HepG2 (cell line): ENCODE results near the gene CPNE8. TPM values are rescaled to one million over a fixed set of nuclear protein-coding genes. Genes with fewer than 3 reads are reported as not detected.
A peak's percentile ranks its signal among the peaks of the same experiment; 100 is the strongest.

ENCODE experiments used
- ATAC-seq: fragments of 200-7000 bp; cut with Tn5 transposase; 3 replicates; pipeline ENCODE4 v1.9.1; 2020; ENCODE audit warnings: mild to moderate bottlenecking, moderate library complexity
- BruUV-seq: library from RNA; stranded (reverse); fragments of 400-500 nt; replicated peaks from 2 replicates; lab custom pipeline; 2021; lab: Mats Ljungman, UMichigan
- CTCF ChIA-PET: fragments of 300-600 bp; formaldehyde crosslinking; extraction: SDS; loops from one replicate; lab custom pipeline; 2021; ENCODE audit warnings: low total read pairs, inconsistent platforms, low intra/inter-chr PET ratio; lab: Yijun Ruan, JAX
- POLR2A ChIA-PET: fragments of 350-600 bp; sonication (Branson Sonifier 250); formaldehyde crosslinking; loops from one replicate; lab custom pipeline; 2020; ENCODE audit warnings: antibody characterized with exemption, inconsistent platforms; lab: Yijun Ruan, JAX
- DNase-seq: peaks from one replicate; pipeline ENCODE4 v3.0.0-alpha.2; 2015; ENCODE audit warnings: low spot score
- FAIRE-seq: peaks from 3 replicates; lab custom pipeline; 2011; peaks lifted over from hg19 to GRCh38; lab: Jason Lieb, UNC
- H2AFZ ChIP-seq: one replicate; pipeline ENCODE4 v1.6.1; 2011; ENCODE audit warnings: low read length, inconsistent platforms
- H3K27ac ChIP-seq: fragments of 300-600 bp; 3 replicates; pipeline ENCODE4 v1.8.0; 2011; ENCODE audit warnings: mixed run types, mild to moderate bottlenecking, mixed read lengths, low read length, inconsistent platforms; ENCODE audit not compliant: insufficient read depth; ENCODE audit errors: extremely low read length
- H3K27me3 ChIP-seq, 2 experiments: fragments of 200-600 bp in 1 of 2; 2 replicates in 1 of 2; 3 replicates in 1 of 2; pipeline versions ENCODE4 v1.6.0 to v1.8.0; 2011; ENCODE audit warnings: low read length in 2 of 2, mild to moderate bottlenecking in 2 of 2, moderate library complexity in 2 of 2, inconsistent platforms in 1 of 2; ENCODE audit not compliant: insufficient read depth in 2 of 2, control insufficient read depth in 1 of 2
- H3K36me3 ChIP-seq, 2 experiments: fragments of 200-600 bp in 1 of 2; replicated peaks in 1 of 2; 2 replicates in 1 of 2; 3 replicates in 1 of 2; pipeline versions ENCODE4 v1.5.1 to v1.8.0; 2011; ENCODE audit warnings: low read length in 2 of 2, inconsistent platforms in 1 of 2; ENCODE audit not compliant: insufficient read depth in 2 of 2, control insufficient read depth in 1 of 2
- H3K4me1 ChIP-seq: 2 replicates; pipeline ENCODE4 v1.5.1; 2012; ENCODE audit warnings: low read length, inconsistent platforms; ENCODE audit not compliant: insufficient read depth
- H3K4me2 ChIP-seq: 2 replicates; pipeline ENCODE4 v1.6.0; 2011; ENCODE audit warnings: low read depth, low read length, inconsistent platforms
- H3K4me3 ChIP-seq, 3 experiments: fragments of 200-600 bp in 1 of 3; sonication (generic), shearing (Covaris generic) in 1 of 3; replicated peaks in 1 of 3; 2 replicates each; pipeline ENCODE4 v1.5.1; 2011 to 2016; ENCODE audit warnings: low read length in 3 of 3, inconsistent platforms in 2 of 3, low read depth in 2 of 3, mild to moderate bottlenecking in 2 of 3, control low read depth in 1 of 3, mixed read lengths in 1 of 3; ENCODE audit not compliant: insufficient read depth in 1 of 3
- H3K79me2 ChIP-seq: one replicate; pipeline ENCODE4 v1.6.1; 2011; ENCODE audit warnings: low read length, inconsistent platforms; ENCODE audit not compliant: insufficient read depth
- H3K9ac ChIP-seq: 2 replicates; pipeline ENCODE4 v1.6.0; 2011; ENCODE audit warnings: mild to moderate bottlenecking, low read depth, low read length, inconsistent platforms; ENCODE audit not compliant: insufficient read depth
- H3K9me3 ChIP-seq: 2 replicates; pipeline ENCODE4 v1.5.1; 2012; ENCODE audit warnings: mild to moderate bottlenecking, low read length
- H4K20me1 ChIP-seq: 2 replicates; pipeline ENCODE4 v1.6.0; 2011; ENCODE audit warnings: inconsistent platforms, mild to moderate bottlenecking, low read length, moderate library complexity; ENCODE audit not compliant: insufficient read depth
- GATAD2A ChIP-seq: IDR thresholded peaks from 2 replicates; pipeline ENCODE4 v1.6.1; 2016
- HMG20A ChIP-seq: IDR thresholded peaks from 2 replicates; pipeline ENCODE4 v1.6.1; 2016; ENCODE audit warnings: borderline replicate concordance
- HNF4G ChIP-seq, 2 experiments: sonication (generic) in 1 of 2; formaldehyde crosslinking in 1 of 2; IDR thresholded peaks; 2 replicates each; pipeline versions ENCODE4 v1.4.0 to v1.6.1; 2011 to 2020; ENCODE audit warnings: borderline replicate concordance in 2 of 2, low read depth in 2 of 2, mild to moderate bottlenecking in 2 of 2, low read length in 1 of 2, missing genetic modification reagents in 1 of 2, moderate library complexity in 1 of 2
- NFIC ChIP-seq: IDR thresholded peaks from 2 replicates; pipeline ENCODE4 v1.6.1; 2012; ENCODE audit warnings: mild to moderate bottlenecking, low read length, inconsistent platforms
- TBX3 ChIP-seq: fragments of 450-650 bp; IDR thresholded peaks from 2 replicates; pipeline ENCODE4 v1.6.1; 2017; ENCODE audit warnings: antibody characterized with exemption, mild to moderate bottlenecking, inconsistent platforms, borderline replicate concordance
- in situ Hi-C: cut with HindIII; loops from 2 replicates; pipeline ENCODE4 v1.10.0; 2017; ENCODE audit warnings: low pct_unique_long_range_greater_than_20kb; ENCODE audit not compliant: extremely low pct_ligation_motif_present
- intact Hi-C: fragments of 100-400 bp; cut with micrococcal nuclease; formaldehyde crosslinking; loops from one replicate; pipeline ENCODE4 v1.10.0; 2022; ENCODE audit not compliant: unreplicated experiment
- polyA plus RNA-seq, 8 experiments: library from polyadenylated mRNA; depleted of rRNA in 3 of 8; stranded (reverse) in 7 of 8; unstranded in 1 of 8; fragments of >200 nt; fragmentation: Illumina TruSeq in 4 of 8; extraction: Trizol in 4 of 8; gene quantifications; 2 replicates each; pipeline versions ENCODE4 v1.2.1 to v1.2.3, GENCODE V29; 2011 to 2016; ENCODE audit warnings: low read depth in 4 of 8, missing spikeins in 1 of 8, mixed read lengths in 1 of 8; ENCODE audit not compliant: insufficient read depth in 1 of 8
- total RNA-seq, 5 experiments: library from RNA; depleted of rRNA; stranded (reverse); fragments of >200 nt; fragmentation: Illumina TruSeq; extraction: Trizol; gene quantifications; 2 replicates each; pipeline ENCODE4 v1.2.3, GENCODE V29; 2016; ENCODE audit warnings: low read depth in 1 of 5
- TF ChIP-seq, protein P1 (sequence below): sonication (generic); formaldehyde crosslinking; IDR thresholded peaks from 2 replicates; pipeline ENCODE4 v1.5.0; 2020; ENCODE audit warnings: mild to moderate bottlenecking, missing genetic modification reagents
- TF ChIP-seq, protein P2 (sequence below): IDR thresholded peaks from 2 replicates; pipeline ENCODE4 v1.4.0; 2020; ENCODE audit warnings: mild to moderate bottlenecking, missing genetic modification reagents
- TF ChIP-seq, protein P3 (sequence below): sonication (generic); formaldehyde crosslinking; IDR thresholded peaks from 2 replicates; pipeline ENCODE4 v1.4.0; 2020; ENCODE audit warnings: missing genetic modification reagents
- TF ChIP-seq, protein P4 (sequence below): sonication (generic); formaldehyde crosslinking; IDR thresholded peaks from 2 replicates; pipeline ENCODE4 v1.5.0; 2020; ENCODE audit warnings: mild to moderate bottlenecking, low read depth, missing genetic modification reagents, borderline replicate concordance

CPNE8 gene
- total and polyA plus RNA-seq, 2 of the 13 experiments (the other 11 are each of a cell fraction or from before 2014, with no cell fraction given): 2.4 to 2.7 TPM

DNA sequence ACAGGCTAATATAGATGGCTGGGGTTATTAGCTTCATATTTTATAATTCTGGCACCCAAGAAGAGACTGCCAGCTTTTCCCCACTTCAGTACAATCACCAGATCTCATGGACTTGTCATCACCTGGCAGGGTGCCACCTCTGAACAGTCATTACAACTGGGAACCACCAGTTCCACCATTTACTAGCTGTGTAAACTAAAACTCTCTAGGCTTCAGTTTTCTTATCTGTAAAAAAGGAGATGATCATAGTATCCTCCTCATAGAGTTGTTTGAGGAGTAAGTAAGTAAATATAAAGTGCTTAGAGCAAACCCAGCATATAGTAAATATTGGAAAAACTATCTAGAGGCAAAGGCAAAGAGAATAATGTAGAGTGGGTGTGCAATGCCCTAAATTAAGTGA lies 19.3 kb downstream of the CPNE8 start:
- DNase-seq (peak; percentile 52), ATAC-seq (peak; percentile 59), FAIRE-seq (no peak)
- BruUV-seq: no TSS peak
- no peaks in the 10 kb centered on the region for H3K27me3 ChIP-seq
- no peak overlapping the region for H3K9ac ChIP-seq
- H3K4me1 ChIP-seq: peaks cover 11% of the 10 kb centered on the region
- no peak overlapping the region for H3K4me2 ChIP-seq
- in situ Hi-C loops (no loop called here), intact Hi-C loops (no loop called here)
- H3K27ac ChIP-seq: no peak overlapping the region
- H3K9me3 ChIP-seq: no peaks in the 10 kb centered on the region
- CTCF ChIA-PET: no interaction called here
- POLR2A ChIA-PET: interaction anchor here (1.1 kb wide), 1 partner anchor 20 kb away, joined by 4 read pairs; the partner anchor contains the start of gene CPNE8
- no peak overlapping the region for H2AFZ ChIP-seq
- H4K20me1 ChIP-seq: no peaks in the 10 kb centered on the region
- H3K36me3 ChIP-seq: no peaks in the 10 kb centered on the region
- H3K4me3 ChIP-seq: no peak overlapping the region
- no peaks in the 10 kb centered on the region for H3K79me2 ChIP-seq
- TF ChIP-seq GATAD2A (CRISPR knock-in tag) (0 out of 2 replicates have a peak, but pooled peaks have one; percentile 12), HNF4G (IDR thresholded peaks at IDR 0.05; ENCODE audit: borderline replicate concordance, low read depth, low read length) (no peak), HNF4G (CRISPR knock-in tag; IDR thresholded peaks at IDR 0.05; ENCODE audit: borderline replicate concordance, low read depth) (no peak), TBX3 (peak; percentile 30; the same call in 1 of the 2 replicates), HMG20A (CRISPR knock-in tag) (peak; percentile 50; the same call in 1 of the 2 replicates), NFIC (peak; percentile 51; the same call in 1 of the 2 replicates)
- TF ChIP-seq, protein P1, sequence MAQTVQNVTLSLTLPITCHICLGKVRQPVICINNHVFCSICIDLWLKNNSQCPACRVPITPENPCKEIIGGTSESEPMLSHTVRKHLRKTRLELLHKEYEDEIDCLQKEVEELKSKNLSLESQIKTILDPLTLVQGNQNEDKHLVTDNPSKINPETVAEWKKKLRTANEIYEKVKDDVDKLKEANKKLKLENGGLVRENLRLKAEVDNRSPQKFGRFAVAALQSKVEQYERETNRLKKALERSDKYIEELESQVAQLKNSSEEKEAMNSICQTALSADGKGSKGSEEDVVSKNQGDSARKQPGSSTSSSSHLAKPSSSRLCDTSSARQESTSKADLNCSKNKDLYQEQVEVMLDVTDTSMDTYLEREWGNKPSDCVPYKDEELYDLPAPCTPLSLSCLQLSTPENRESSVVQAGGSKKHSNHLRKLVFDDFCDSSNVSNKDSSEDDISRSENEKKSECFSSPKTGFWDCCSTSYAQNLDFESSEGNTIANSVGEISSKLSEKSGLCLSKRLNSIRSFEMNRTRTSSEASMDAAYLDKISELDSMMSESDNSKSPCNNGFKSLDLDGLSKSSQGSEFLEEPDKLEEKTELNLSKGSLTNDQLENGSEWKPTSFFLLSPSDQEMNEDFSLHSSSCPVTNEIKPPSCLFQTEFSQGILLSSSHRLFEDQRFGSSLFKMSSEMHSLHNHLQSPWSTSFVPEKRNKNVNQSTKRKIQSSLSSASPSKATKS (CRISPR knock-in tag): no peak
- TF ChIP-seq, protein P2, sequence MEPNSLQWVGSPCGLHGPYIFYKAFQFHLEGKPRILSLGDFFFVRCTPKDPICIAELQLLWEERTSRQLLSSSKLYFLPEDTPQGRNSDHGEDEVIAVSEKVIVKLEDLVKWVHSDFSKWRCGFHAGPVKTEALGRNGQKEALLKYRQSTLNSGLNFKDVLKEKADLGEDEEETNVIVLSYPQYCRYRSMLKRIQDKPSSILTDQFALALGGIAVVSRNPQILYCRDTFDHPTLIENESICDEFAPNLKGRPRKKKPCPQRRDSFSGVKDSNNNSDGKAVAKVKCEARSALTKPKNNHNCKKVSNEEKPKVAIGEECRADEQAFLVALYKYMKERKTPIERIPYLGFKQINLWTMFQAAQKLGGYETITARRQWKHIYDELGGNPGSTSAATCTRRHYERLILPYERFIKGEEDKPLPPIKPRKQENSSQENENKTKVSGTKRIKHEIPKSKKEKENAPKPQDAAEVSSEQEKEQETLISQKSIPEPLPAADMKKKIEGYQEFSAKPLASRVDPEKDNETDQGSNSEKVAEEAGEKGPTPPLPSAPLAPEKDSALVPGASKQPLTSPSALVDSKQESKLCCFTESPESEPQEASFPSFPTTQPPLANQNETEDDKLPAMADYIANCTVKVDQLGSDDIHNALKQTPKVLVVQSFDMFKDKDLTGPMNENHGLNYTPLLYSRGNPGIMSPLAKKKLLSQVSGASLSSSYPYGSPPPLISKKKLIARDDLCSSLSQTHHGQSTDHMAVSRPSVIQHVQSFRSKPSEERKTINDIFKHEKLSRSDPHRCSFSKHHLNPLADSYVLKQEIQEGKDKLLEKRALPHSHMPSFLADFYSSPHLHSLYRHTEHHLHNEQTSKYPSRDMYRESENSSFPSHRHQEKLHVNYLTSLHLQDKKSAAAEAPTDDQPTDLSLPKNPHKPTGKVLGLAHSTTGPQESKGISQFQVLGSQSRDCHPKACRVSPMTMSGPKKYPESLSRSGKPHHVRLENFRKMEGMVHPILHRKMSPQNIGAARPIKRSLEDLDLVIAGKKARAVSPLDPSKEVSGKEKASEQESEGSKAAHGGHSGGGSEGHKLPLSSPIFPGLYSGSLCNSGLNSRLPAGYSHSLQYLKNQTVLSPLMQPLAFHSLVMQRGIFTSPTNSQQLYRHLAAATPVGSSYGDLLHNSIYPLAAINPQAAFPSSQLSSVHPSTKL (CRISPR knock-in tag): peak; percentile 40; the same call in 1 of the 2 replicates
- TF ChIP-seq, protein P3, sequence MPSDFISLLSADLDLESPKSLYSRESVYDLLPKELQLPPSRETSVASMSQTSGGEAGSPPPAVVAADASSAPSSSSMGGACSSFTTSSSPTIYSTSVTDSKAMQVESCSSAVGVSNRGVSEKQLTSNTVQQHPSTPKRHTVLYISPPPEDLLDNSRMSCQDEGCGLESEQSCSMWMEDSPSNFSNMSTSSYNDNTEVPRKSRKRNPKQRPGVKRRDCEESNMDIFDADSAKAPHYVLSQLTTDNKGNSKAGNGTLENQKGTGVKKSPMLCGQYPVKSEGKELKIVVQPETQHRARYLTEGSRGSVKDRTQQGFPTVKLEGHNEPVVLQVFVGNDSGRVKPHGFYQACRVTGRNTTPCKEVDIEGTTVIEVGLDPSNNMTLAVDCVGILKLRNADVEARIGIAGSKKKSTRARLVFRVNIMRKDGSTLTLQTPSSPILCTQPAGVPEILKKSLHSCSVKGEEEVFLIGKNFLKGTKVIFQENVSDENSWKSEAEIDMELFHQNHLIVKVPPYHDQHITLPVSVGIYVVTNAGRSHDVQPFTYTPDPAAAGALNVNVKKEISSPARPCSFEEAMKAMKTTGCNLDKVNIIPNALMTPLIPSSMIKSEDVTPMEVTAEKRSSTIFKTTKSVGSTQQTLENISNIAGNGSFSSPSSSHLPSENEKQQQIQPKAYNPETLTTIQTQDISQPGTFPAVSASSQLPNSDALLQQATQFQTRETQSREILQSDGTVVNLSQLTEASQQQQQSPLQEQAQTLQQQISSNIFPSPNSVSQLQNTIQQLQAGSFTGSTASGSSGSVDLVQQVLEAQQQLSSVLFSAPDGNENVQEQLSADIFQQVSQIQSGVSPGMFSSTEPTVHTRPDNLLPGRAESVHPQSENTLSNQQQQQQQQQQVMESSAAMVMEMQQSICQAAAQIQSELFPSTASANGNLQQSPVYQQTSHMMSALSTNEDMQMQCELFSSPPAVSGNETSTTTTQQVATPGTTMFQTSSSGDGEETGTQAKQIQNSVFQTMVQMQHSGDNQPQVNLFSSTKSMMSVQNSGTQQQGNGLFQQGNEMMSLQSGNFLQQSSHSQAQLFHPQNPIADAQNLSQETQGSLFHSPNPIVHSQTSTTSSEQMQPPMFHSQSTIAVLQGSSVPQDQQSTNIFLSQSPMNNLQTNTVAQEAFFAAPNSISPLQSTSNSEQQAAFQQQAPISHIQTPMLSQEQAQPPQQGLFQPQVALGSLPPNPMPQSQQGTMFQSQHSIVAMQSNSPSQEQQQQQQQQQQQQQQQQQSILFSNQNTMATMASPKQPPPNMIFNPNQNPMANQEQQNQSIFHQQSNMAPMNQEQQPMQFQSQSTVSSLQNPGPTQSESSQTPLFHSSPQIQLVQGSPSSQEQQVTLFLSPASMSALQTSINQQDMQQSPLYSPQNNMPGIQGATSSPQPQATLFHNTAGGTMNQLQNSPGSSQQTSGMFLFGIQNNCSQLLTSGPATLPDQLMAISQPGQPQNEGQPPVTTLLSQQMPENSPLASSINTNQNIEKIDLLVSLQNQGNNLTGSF (CRISPR knock-in tag): no peak
- TF ChIP-seq, protein P4, sequence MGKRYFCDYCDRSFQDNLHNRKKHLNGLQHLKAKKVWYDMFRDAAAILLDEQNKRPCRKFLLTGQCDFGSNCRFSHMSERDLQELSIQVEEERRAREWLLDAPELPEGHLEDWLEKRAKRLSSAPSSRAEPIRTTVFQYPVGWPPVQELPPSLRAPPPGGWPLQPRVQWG (CRISPR knock-in tag): no peak
